Measurements from ENCODE around the gene RBM28. TPM values are rescaled to one million over a fixed set of nuclear protein-coding genes. Genes with fewer than 3 reads are reported as not detected.
A peak's percentile ranks its signal among the peaks of the same experiment; 100 is the strongest.

Gene RBM28
- total RNA-seq, 1 donor from 2014 or later = 17.1 TPM

- FAIRE-seq = peak; percentile 84
- H3K4me3 ChIP-seq (ENCODE audit: low read depth, low read length) = peak within 1 kb of the TSS; percentile 45
- no peaks in the 10 kb centered on the region for H3K36me3 ChIP-seq (ENCODE audit: control insufficient read depth, insufficient read depth, low read length)
- no peak for DNase-seq (ENCODE audit: low read depth)
- H3K27me3 ChIP-seq (ENCODE audit: control insufficient read depth, insufficient read depth, low read length) = peaks cover 2% of the 10 kb centered on the region
- TF ChIP-seq, protein P1, sequence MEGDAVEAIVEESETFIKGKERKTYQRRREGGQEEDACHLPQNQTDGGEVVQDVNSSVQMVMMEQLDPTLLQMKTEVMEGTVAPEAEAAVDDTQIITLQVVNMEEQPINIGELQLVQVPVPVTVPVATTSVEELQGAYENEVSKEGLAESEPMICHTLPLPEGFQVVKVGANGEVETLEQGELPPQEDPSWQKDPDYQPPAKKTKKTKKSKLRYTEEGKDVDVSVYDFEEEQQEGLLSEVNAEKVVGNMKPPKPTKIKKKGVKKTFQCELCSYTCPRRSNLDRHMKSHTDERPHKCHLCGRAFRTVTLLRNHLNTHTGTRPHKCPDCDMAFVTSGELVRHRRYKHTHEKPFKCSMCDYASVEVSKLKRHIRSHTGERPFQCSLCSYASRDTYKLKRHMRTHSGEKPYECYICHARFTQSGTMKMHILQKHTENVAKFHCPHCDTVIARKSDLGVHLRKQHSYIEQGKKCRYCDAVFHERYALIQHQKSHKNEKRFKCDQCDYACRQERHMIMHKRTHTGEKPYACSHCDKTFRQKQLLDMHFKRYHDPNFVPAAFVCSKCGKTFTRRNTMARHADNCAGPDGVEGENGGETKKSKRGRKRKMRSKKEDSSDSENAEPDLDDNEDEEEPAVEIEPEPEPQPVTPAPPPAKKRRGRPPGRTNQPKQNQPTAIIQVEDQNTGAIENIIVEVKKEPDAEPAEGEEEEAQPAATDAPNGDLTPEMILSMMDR (IDR thresholded peaks at IDR 0.05; ENCODE audit: insufficient read depth, low read length, severe bottlenecking) = peak; percentile 3
Observed at GRCh38 chr7:128361411-128362379, 18.0 kb upstream of the RBM28 start, which contains the start of gene PRRT4. PRRT4 (minus strand) TSS chr7:128361690.

GRCh38 chr7:128360359-128360678 is 16.6 kb upstream of the RBM28 start:
- no peak for FAIRE-seq
- H3K36me3 ChIP-seq (ENCODE audit: control insufficient read depth, insufficient read depth, low read length) = no peaks in the 10 kb centered on the region
- H3K4me3 ChIP-seq (ENCODE audit: low read depth, low read length) = no peak overlapping the region
- H3K27me3 ChIP-seq (ENCODE audit: control insufficient read depth, insufficient read depth, low read length) = peaks cover 2% of the 10 kb centered on the region
- no peak for DNase-seq (ENCODE audit: low read depth)
- TF ChIP-seq, protein P1 (IDR thresholded peaks at IDR 0.05; ENCODE audit: insufficient read depth, low read length, severe bottlenecking) = no peak

GRCh38 chr7:128359939-128360338 is 16.2 kb upstream of the RBM28 start:
- FAIRE-seq = no peak
- Histone ChIP-seq H3K27me3 (ENCODE audit: control insufficient read depth, insufficient read depth, low read length) (peaks cover 2% of the 10 kb centered on the region), H3K4me3 (ENCODE audit: low read depth, low read length) (no peak overlapping the region), H3K36me3 (ENCODE audit: control insufficient read depth, insufficient read depth, low read length) (no peaks in the 10 kb centered on the region)
- no peak for DNase-seq (ENCODE audit: low read depth)
- TF ChIP-seq, protein P1 (IDR thresholded peaks at IDR 0.05; ENCODE audit: insufficient read depth, low read length, severe bottlenecking) = no peak

- Histone ChIP-seq H3K36me3 (ENCODE audit: control insufficient read depth, insufficient read depth, low read length) (no peaks in the 10 kb centered on the region), H3K4me3 (ENCODE audit: low read depth, low read length) (no peak overlapping the region), H3K27me3 (ENCODE audit: control insufficient read depth, insufficient read depth, low read length) (peaks cover 2% of the 10 kb centered on the region)
- DNase-seq (ENCODE audit: low read depth) = no peak
- no peak for FAIRE-seq
- TF ChIP-seq, protein P1 (IDR thresholded peaks at IDR 0.05; ENCODE audit: insufficient read depth, low read length, severe bottlenecking) = no peak
Observed at GRCh38 chr7:128359336-128359735, 15.6 kb upstream of the RBM28 start.

DNA sequence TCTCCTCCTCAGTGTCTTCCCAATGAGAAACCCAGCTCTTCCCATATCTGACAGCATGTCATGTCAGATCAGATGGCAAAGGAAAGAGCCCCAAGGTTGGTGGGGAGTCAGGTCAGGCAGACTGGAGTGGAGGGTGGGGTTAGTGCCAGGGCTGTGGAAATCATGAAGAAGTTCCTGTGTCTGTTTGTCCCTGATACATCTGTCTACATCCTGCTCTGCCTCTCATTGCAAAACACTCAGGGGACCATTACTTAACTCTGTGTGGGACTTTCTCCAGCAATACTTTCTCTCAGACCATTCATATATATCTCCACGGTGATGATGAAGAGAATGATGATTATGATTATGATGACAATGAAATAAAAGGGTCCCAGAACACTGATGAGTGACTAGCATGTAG is 14.5 kb upstream of the RBM28 start:
- Histone ChIP-seq H3K36me3 (ENCODE audit: control insufficient read depth, insufficient read depth, low read length) (no peaks in the 10 kb centered on the region), H3K27me3 (ENCODE audit: control insufficient read depth, insufficient read depth, low read length) (peaks cover 5% of the 10 kb centered on the region), H3K4me3 (ENCODE audit: low read depth, low read length) (no peak overlapping the region)
- DNase-seq (ENCODE audit: low read depth) (no peak), FAIRE-seq (peak; percentile 43)
- TF ChIP-seq, protein P1 (IDR thresholded peaks at IDR 0.05; ENCODE audit: insufficient read depth, low read length, severe bottlenecking) = no peak
